Activated CD8-positive, alpha-beta memory T cell treated with anti-CD3 and anti-CD28 coated beads for 1 hour (primary cell): ENCODE results near the gene FEZ2.

Experiments used
- DNase-seq, 2 donors: peaks; one replicate each; pipeline ENCODE4 v3.0.0-alpha.2; 2020; ENCODE audit warnings: low read depth in 1 of 2; ENCODE audit errors: extremely low read depth in 1 of 2

FEZ2 gene

DNA sequence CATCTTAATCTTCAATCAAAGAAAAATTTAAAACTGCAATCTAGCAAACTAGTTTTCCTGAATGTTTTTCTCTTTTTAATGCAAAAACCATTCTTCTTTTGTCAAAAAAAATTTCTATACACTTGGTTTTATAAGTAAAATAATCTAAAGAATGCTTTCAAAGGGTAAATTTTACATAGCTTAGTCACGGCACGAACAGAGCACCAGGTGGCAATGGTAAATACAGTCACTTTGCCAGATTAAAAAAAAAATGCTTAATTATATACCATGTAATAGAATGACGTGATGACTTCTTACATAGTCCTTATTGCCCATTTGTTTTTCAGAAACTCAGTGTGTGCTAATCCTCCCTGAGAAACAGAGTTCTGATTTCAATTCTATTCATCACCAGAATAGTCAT lies 10.4 kb downstream of the FEZ2 start:
- DNase-seq: no peak

- DNase-seq: no peak
Observed at GRCh38 chr2:36587101-36587500, 10.9 kb downstream of the FEZ2 start.

- no peak for DNase-seq
Observed at GRCh38 chr2:36586672-36587071, 11.3 kb downstream of the FEZ2 start.

- no peak for DNase-seq
Observed at GRCh38 chr2:36584148-36584794, 13.7 kb downstream of the FEZ2 start.

DNA sequence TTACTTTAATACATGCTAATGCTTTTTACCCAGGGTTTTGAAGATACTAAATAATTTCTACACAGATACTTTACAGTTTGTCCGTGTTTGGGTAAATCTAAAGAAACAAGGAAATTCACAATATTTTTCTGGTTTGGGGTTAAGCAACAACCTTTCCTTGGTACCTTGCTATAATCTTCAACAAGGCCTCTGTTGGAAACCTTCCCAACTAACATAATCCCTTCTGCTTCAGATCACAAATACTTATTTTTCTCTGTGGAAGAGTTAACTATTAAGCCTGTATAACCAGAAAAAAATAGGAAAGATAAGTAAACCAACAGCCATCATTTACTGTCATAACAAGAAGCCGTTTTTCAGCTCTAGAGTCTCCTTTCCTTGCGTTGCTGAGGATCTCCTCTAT lies 15.0 kb downstream of the FEZ2 start:
- no peak for DNase-seq

- no peak for DNase-seq
Observed at GRCh38 chr2:36582538-36582937, 15.4 kb downstream of the FEZ2 start.

GRCh38 chr2:36579297-36579664 lies 18.7 kb downstream of the FEZ2 start:
- no peak for DNase-seq

DNA sequence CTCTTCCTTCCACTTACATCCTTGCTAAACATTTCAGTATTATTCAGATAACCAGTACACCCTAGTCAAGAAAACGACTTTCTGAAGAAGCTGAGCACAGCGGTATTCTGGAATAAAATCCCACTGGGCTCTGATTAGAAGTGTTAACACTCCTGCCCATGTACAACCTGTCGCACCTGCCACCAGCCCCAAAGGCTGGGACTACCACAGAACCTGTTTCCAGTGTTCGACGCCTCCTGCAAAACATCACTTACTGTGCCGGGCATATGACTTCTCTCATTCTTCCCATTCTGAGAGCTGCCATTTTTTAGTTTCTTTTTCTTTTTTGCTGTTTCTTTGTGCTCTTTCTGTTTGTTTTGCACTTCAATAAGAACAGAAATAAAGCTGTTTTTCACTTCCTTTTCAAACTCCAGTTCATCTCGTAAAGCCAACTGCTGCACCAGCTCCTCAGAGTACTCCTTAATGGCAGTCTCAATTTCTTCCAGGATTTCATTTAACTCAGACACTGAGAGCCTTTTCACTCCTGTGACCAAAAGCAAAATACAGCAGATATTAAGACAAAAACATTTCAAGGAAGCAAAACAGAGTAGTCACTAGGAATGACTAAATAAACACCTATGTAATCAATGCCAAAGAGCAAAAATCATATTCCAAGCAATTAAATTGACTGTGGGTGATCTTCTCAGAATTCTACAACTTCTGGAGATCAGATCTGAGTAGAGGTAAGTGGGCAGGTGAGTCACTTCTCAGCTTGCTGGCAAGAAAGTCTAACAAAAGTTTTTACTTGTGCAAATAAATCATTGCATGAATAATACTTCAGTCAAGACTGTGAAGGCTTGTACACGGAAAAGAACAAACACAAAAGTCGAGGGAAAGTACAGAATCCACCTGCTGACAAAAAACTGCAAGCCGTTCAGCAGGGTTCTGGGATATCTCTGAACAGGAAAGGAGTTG lies 19.3 kb downstream of the FEZ2 start:
- DNase-seq: no peak

DNA sequence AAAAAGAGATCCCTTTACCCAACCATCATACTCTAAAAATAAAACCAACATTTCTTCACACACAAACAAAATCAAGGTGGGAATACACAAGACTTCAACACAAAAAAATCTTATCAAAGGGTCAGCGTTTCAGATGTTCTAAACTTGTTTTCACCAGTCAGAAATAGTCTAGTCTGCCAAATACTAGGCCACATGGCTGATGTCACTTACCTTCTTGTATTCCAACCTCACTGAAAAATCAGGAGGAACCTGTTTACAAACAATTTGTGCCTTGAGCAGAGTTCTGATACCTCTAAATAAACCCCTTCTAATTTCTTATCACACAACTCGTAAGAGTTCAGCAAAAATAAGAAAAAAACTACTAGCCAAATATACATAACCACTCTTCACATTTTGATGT lies 20.1 kb downstream of the FEZ2 start:
- no peak for DNase-seq

- no peak for DNase-seq
Observed at GRCh38 chr2:36574560-36574959, 23.4 kb downstream of the FEZ2 start.

DNA sequence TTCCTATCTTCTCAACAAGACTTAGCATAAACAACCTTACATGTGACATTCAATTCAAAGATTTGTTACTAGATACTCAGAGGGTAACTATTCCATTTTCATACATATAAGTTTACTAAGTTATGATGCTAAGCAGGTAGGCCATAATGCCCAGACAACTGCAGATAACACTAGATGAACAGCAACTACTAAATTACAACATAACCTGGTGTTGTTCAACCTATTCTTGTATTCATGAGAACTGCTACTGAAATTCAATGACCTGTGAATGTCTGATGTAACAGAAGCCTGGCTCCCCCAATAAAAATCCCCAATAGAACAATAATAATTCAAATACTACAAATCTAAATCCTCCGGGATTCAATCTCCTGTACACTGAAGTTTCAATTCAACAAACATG lies 24.8 kb downstream of the FEZ2 start:
- no peak for DNase-seq

- no peak for DNase-seq
Observed at GRCh38 chr2:36572719-36573059, 25.3 kb downstream of the FEZ2 start.

- DNase-seq: no peak
Observed at GRCh38 chr2:36572054-36572718, 25.8 kb downstream of the FEZ2 start.

- no peak for DNase-seq
Observed at GRCh38 chr2:36570416-36570815, 27.6 kb downstream of the FEZ2 start.

GRCh38 chr2:36569267-36569856 lies 28.6 kb downstream of the FEZ2 start:
- no peak for DNase-seq

DNA sequence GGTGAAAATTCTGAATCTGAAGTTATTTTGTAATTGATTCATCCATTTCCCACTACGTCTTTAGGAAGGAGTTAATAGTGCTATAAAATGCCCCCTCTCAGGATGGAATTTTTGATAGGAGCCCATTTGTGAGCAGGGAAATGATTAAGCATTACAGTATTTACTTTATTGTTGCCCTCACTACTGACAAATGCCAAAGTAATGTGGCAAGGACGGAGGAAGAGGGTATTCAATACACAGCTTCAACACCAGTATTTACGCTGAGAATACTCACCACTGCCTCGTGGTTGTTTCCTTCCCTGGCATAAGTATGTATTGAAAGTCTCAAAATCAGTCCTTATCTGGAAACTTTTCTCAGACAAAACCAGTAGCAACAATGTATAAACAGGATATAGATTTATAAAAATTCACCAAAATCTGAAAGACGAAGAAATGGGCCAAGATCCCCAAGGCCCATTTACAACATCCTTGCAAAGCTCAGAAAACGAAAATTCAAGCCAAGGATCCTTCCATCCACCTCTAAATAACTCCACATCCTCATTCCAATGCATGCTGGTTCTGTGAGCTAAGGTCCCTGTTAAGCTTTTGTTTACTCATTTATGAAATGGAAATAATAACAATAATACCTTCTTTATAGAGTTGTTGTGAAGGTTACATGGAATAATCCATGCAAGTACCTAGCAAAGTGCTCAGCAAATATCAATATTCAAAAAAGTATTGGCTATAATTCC lies 29.3 kb downstream of the FEZ2 start:
- DNase-seq: no peak

DNA sequence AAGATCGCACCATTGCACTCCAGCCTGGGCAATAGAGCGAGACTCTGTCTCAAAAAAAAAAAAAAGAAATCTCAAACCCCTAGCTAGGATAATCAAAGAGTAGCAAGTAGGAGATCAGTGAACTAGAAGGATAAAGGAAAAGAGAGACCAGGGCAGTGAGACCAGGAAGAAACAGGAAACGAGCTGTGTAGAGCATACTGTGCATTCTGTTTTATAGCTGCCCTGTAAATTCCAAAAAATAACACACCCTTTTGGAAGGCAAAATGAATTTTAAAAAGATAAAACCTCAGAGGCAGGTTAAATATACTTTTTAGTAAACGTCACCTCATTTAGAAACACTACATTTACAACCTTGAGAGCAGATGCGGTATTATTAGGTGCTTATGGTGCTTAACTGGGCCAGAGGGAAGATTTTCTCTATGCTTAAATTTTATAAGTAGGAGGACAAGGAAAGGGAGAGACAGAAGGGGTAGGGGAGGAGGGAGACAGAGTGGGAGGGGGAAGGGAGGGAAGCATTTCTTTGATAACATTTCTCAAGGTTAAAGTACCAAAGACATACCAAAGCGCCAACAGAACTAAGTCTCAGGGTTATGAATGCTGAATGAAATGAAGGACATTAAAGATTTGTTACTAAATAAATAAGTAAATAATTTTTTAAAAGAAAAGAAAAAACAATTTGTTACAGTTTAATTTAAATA lies 30.1 kb downstream of the FEZ2 start:
- DNase-seq: no peak

- no peak for DNase-seq
Observed at GRCh38 chr2:36566887-36567286, 31.1 kb downstream of the FEZ2 start.

DNA sequence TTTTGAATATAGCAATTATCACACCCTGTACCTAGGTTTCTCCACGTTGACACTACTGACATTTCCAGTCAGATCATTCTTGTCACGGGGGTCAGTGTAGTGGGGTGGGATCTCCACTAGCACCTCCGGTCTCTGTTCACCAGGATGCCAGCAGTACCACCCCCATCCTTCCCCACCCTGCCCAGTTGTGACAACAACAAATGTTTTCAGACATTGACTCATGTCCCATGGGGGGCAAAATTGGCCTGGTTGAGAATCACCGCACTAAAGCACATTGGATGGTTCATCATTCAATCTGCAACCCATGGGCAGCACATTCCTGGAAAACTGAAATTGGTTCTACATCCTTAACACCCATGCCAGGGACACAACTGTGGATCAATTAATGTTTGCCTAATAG lies 32.3 kb downstream of the FEZ2 start:
- no peak for DNase-seq

DNA sequence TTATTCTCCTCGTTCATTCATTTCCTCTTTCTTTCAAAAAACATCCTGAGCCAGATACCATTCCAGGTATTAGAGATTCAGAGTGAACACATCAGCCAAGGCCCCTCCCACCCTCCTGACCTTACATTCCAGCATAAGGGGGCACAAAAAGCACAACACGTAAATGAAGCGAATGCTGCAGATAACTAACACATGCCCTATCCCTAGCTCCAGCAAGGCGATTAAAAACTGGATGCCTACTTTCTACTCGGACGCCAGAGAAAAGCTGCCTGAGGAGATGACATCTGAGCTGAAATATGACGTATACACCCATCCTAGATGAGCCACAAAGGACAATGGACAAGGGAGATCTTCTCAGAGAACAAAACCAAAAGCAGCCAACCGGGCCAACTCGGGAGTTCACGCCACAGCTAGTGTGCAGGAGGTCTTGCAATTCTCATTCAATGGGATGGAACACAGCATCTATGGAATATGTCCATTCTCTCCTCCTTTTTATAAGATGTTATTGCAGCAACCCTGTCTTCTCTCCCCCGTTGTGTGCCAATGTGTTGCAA lies 33.5 kb downstream of the FEZ2 start:
- no peak for DNase-seq
